HepG2 (cell line): ENCODE results near the gene MSL3B.

ENCODE experiments used
- AHDC1 ChIP-seq: sonication (generic); formaldehyde crosslinking; IDR thresholded peaks from 2 replicates; pipeline ENCODE4 v1.5.1; 2020; ENCODE audit warnings: mild to moderate bottlenecking, missing genetic modification reagents, borderline replicate concordance
- ATF5 ChIP-seq: sonication (generic); formaldehyde crosslinking; IDR thresholded peaks from 2 replicates; pipeline ENCODE4 v1.4.0; 2020; ENCODE audit warnings: mild to moderate bottlenecking, low read depth, missing genetic modification reagents
- EP300 ChIP-seq, 3 experiments: sonication (generic) in 1 of 3; formaldehyde crosslinking in 1 of 3; IDR thresholded peaks; 2 replicates each; pipeline versions ENCODE4 v1.5.1 to v1.6.1; 2011 to 2020; ENCODE audit warnings: low read depth in 2 of 3, low read length in 2 of 3, borderline replicate concordance in 1 of 3, improper control_type of control experiment in 1 of 3, mild to moderate bottlenecking in 1 of 3, missing genetic modification reagents in 1 of 3, moderate library complexity in 1 of 3
- IRF2 ChIP-seq: IDR thresholded peaks from 2 replicates; pipeline ENCODE4 v1.6.1; 2018; ENCODE audit warnings: missing genetic modification reagents, missing compliant biosample characterization
- IRX3 ChIP-seq: sonication (generic); formaldehyde crosslinking; IDR thresholded peaks from 2 replicates; pipeline ENCODE4 v1.8.1; 2023; ENCODE audit warnings: mild to moderate bottlenecking, low read depth, missing genetic modification reagents, borderline replicate concordance
- JUND ChIP-seq: sonication (generic); formaldehyde crosslinking; IDR thresholded peaks from 2 replicates; pipeline ENCODE4 v1.8.0; 2022; ENCODE audit warnings: mild to moderate bottlenecking, missing genetic modification reagents
- NFIB ChIP-seq: sonication (generic); formaldehyde crosslinking; IDR thresholded peaks from 2 replicates; pipeline ENCODE4 v1.9.0; 2021; ENCODE audit warnings: missing genetic modification reagents, mild to moderate bottlenecking, borderline replicate concordance
- PHF20 ChIP-seq: sonication (generic); formaldehyde crosslinking; IDR thresholded peaks from 2 replicates; pipeline ENCODE4 v1.5.0; 2020; ENCODE audit warnings: mild to moderate bottlenecking, missing genetic modification reagents
- RXRA ChIP-seq: sonication (generic); formaldehyde crosslinking; IDR thresholded peaks from 2 replicates; pipeline ENCODE4 v1.5.1; 2020; ENCODE audit warnings: missing genetic modification reagents
- RXRB ChIP-seq: IDR thresholded peaks from 2 replicates; pipeline ENCODE4 v1.6.1; 2016; ENCODE audit warnings: borderline replicate concordance, missing genetic modification reagents, missing compliant biosample characterization
- ZNF121 ChIP-seq: sonication (generic); formaldehyde crosslinking; IDR thresholded peaks from 2 replicates; pipeline ENCODE4 v1.5.0; 2020; ENCODE audit warnings: mild to moderate bottlenecking, missing genetic modification reagents
- ZNF292 ChIP-seq: sonication (generic); formaldehyde crosslinking; IDR thresholded peaks from 2 replicates; pipeline ENCODE4 v1.8.1; 2022; ENCODE audit warnings: mild to moderate bottlenecking, low read depth, missing genetic modification reagents, borderline replicate concordance
- ZNF317 ChIP-seq: sonication (generic); formaldehyde crosslinking; IDR thresholded peaks from 2 replicates; pipeline ENCODE4 v1.5.0; 2020; ENCODE audit warnings: mild to moderate bottlenecking, missing genetic modification reagents
- ZNF432 ChIP-seq: sonication (generic); formaldehyde crosslinking; IDR thresholded peaks from 2 replicates; pipeline ENCODE4 v1.5.0; 2020; ENCODE audit warnings: missing genetic modification reagents, mild to moderate bottlenecking, borderline replicate concordance
- ZNF441 ChIP-seq: sonication (generic); formaldehyde crosslinking; IDR thresholded peaks from 2 replicates; pipeline ENCODE4 v1.7.0; 2021; ENCODE audit warnings: missing genetic modification reagents, borderline replicate concordance
- ZSCAN9 ChIP-seq: IDR thresholded peaks from 2 replicates; pipeline ENCODE4 v1.6.1; 2016; ENCODE audit warnings: borderline replicate concordance
- TF ChIP-seq, protein P1 (sequence below): sonication (generic); formaldehyde crosslinking; IDR thresholded peaks from 2 replicates; pipeline ENCODE4 v1.5.0; 2020; ENCODE audit warnings: missing genetic modification reagents
- TF ChIP-seq, protein P2 (sequence below): sonication (generic); formaldehyde crosslinking; conservative IDR thresholded peaks from 2 replicates; pipeline ENCODE4 v1.4.0; 2020; ENCODE audit warnings: missing genetic modification reagents

Gene MSL3B

DNA sequence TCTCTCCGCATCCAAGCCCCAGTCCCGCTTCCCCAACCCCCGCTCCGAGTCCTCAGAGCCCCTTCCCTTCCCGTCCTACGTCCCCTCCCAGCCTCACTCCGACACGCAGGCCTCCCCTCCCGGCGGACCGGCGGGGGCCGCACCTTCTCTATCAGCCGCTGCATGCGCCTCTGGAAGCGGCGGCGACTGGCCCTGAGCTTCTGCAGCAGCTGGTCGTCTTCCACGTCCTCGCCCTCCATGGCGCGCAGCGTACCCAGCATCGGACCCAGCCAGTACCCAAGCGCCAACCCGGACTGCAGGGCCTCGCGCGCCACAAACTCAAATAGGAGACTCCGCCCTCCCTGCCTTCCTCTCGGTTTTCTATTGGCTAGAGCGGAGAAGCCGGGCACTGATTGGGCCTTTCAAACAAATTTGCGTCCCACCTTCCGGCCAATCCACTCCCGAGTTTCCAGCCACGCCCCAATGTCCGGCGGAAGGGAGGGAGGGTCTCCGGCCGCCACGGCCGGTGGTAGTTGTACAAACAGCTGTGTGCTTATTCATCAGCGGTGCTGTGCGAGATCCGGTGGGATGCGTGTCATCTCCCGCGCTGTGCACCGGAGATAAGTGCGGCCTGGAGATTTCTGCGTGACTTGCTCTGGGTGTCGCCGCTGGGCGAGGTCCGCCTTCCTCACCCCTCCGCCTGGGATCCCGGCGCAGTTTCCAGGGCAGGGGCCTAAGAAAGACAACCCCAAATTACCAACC lies 13.8 kb downstream of the MSL3B start, which contains the start of gene HJURP (continued):
- TF ChIP-seq ZNF441 (CRISPR knock-in tag) (no peak; the same call in 1 of the 2 replicates), JUND (no peak), ZNF121 (CRISPR knock-in tag) (no peak), ZNF317 (CRISPR knock-in tag) (no peak), IRX3 (CRISPR knock-in tag) (peak; percentile 93; the same call in 1 of the 2 replicates), ZSCAN9 (CRISPR knock-in tag) (0 out of 2 replicates have a peak, but pooled peaks have one; percentile 43), RXRB (CRISPR knock-in tag) (0 out of 2 replicates have a peak, but pooled peaks have one; percentile 25), RXRA (CRISPR knock-in tag) (no peak; the same call in 1 of the 2 replicates), PHF20 (CRISPR knock-in tag) (peak; percentile 67), ZNF432 (CRISPR knock-in tag) (no peak), EP300 (IDR thresholded peaks at IDR 0.05; ENCODE audit: low read depth in 2 of 2, low read length in 2 of 2) (0 out of 4 replicates have a peak, but pooled peaks of 1 of the 2 experiments have one; percentile 13), EP300 (CRISPR knock-in tag; IDR thresholded peaks at IDR 0.05; ENCODE audit: borderline replicate concordance) (no peak), AHDC1 (CRISPR knock-in tag) (no peak), NFIB (CRISPR knock-in tag) (no peak), ATF5 (CRISPR knock-in tag) (no peak), IRF2 (CRISPR knock-in tag) (no peak; the same call in 1 of the 2 replicates), ZNF292 (no peak; the same call in none of the 2 replicates)
- TF ChIP-seq, protein P1, sequence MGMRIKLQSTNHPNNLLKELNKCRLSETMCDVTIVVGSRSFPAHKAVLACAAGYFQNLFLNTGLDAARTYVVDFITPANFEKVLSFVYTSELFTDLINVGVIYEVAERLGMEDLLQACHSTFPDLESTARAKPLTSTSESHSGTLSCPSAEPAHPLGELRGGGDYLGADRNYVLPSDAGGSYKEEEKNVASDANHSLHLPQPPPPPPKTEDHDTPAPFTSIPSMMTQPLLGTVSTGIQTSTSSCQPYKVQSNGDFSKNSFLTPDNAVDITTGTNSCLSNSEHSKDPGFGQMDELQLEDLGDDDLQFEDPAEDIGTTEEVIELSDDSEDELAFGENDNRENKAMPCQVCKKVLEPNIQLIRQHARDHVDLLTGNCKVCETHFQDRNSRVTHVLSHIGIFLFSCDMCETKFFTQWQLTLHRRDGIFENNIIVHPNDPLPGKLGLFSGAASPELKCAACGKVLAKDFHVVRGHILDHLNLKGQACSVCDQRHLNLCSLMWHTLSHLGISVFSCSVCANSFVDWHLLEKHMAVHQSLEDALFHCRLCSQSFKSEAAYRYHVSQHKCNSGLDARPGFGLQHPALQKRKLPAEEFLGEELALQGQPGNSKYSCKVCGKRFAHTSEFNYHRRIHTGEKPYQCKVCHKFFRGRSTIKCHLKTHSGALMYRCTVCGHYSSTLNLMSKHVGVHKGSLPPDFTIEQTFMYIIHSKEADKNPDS (CRISPR knock-in tag), result peak; percentile 71; the same call in 1 of the 2 replicates
- TF ChIP-seq, protein P2, sequence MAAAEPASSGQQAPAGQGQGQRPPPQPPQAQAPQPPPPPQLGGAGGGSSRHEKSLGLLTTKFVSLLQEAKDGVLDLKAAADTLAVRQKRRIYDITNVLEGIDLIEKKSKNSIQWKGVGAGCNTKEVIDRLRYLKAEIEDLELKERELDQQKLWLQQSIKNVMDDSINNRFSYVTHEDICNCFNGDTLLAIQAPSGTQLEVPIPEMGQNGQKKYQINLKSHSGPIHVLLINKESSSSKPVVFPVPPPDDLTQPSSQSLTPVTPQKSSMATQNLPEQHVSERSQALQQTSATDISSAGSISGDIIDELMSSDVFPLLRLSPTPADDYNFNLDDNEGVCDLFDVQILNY (CRISPR knock-in tag), result peak; percentile 90
